Measurements from ENCODE around the gene ARHGEF3.
A peak's percentile ranks its signal among the peaks of the same experiment; 100 is the strongest.

The ARHGEF3 gene

DNA sequence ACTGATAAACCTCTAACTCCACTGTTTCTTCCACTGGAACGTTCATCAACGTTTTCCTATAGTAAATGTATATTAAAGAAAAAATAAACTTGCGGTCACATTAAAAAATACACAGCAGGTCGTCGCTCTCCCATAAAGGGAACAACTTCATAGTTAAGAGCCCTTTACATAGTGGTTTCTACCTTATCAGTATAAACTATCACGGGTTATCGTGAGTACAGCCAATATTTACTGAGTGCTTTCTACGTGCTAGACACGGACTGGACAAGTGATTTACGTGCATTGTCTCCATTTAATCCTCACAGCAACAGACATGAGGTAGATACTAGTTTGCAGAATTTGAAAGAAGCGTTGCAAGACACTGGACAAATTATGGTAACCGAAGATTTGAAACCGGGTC lies 117.7 kb downstream of the ARHGEF3 start:
- DNase-seq (ENCODE audit: low read depth), result no peak
- TF ChIP-seq, protein P1, sequence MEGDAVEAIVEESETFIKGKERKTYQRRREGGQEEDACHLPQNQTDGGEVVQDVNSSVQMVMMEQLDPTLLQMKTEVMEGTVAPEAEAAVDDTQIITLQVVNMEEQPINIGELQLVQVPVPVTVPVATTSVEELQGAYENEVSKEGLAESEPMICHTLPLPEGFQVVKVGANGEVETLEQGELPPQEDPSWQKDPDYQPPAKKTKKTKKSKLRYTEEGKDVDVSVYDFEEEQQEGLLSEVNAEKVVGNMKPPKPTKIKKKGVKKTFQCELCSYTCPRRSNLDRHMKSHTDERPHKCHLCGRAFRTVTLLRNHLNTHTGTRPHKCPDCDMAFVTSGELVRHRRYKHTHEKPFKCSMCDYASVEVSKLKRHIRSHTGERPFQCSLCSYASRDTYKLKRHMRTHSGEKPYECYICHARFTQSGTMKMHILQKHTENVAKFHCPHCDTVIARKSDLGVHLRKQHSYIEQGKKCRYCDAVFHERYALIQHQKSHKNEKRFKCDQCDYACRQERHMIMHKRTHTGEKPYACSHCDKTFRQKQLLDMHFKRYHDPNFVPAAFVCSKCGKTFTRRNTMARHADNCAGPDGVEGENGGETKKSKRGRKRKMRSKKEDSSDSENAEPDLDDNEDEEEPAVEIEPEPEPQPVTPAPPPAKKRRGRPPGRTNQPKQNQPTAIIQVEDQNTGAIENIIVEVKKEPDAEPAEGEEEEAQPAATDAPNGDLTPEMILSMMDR (conservative IDR thresholded peaks at IDR 0.05; ENCODE audit: control insufficient read depth, insufficient read depth, low read depth, low read length), result no peak
- H3K4me3 ChIP-seq (ENCODE audit: control insufficient read depth, low read depth, low read length), result no peak overlapping the region

DNA sequence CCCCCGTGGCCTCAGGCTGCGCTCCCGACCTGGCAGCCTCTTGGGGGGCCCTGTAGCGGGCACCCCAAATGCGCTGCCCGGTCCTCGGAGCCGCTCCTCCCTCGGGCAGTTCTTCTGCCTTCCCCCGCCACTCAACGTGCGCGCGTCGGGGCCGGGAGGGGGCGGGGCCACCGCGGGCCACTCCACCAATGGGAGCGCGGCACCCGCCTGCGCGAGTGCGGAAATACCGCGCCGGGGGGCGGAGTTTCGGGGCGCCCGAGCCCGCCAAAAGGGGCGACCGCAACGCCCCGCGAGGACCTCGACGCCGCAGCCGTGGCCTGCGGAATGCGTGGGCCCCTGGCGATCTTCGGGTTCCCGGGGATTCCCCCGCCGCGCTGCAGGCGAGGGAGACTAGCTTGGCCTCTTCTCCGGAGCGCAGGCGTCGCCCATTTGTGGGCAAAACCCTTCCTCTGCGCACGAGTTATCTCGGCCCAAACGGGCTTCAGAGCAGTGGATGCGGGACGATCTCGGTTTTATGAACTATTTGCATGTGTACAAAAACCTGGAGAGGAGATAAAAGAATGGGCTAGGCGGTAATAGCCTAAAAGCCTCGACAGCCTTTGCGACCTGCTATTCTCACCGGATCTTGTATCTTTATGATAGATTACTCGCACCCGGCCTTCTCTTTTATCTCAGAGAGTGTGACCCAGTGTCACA lies 118.5 kb downstream of the ARHGEF3 start, which contains the start of gene TASOR:
TSS of gene TASOR (minus strand) at position 144 of the 696 bp plus-strand sequence. CDS start 259 bp downstream, outside the sequence.
- TF ChIP-seq, protein P1 (conservative IDR thresholded peaks at IDR 0.05; ENCODE audit: control insufficient read depth, insufficient read depth, low read depth, low read length), result no peak
- peak; percentile 59 for DNase-seq (ENCODE audit: low read depth)

DNA sequence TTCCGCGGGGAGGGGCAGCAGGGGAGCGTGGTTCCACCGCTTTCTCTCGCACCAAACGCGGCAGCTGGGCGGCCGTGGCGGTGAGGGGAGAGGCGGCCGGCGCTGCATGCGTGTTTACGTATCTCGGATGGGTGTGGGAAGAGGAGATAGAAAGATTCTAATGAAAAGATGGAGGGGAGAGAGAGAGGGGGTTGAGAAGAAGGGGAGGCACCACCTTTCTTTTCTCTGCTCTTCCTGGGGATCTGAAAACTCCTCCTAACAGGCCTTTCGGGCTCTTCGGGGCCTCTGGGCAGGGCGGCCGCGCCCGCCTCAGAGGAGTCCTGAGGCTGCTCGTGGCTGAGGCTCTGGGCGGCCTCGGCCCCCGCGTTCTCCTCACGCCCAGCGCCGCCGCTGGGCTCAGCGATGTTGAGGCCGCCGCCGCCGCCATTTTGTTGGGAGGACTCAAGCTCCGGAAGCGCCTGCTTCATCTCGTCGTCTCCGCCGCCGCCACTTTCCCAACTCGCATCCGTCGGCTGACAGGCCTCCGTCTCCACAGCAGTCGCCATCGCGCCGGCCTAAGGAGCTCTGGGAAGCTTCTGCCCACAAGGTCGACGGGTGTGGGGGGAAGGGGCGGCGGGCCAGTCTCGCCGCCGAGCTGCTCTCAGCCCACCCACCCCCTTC lies 119.2 kb downstream of the ARHGEF3 start:
- TF ChIP-seq, protein P1 (conservative IDR thresholded peaks at IDR 0.05; ENCODE audit: control insufficient read depth, insufficient read depth, low read depth, low read length), result no peak
- H3K4me3 ChIP-seq (ENCODE audit: control insufficient read depth, low read depth, low read length), result peak overlapping the region; percentile 65
- DNase-seq (ENCODE audit: low read depth), result peak; percentile 60

More for the DNA sequence above, 118.5 kb downstream of the ARHGEF3 start, which contains the start of gene TASOR:
- H3K4me3 ChIP-seq (ENCODE audit: control insufficient read depth, low read depth, low read length), result peak within 1 kb of the TSS; percentile 65

DNA sequence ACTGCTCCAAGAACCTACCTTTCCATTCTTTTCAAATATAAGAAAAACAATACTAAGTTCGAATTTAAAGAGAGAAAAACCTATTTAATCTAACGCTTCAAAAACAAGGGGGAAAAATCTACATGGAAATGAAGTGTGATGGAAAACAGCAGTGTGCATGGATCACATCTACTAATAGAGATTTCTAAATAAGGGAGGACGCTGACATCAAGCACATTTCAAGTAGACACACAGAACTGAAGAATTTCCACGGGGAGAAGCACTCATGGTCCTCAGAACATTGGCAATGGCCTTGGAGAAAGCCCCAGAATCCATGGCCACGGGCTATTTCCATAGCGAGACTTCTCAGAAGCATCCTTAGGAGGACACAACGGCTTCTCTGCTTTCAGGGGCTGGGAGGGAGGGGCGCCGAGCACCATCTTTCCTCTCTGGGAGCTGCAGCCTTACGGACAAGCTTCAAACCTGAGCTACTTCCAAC lies 119.7 kb downstream of the ARHGEF3 start:
- TF ChIP-seq, protein P1 (conservative IDR thresholded peaks at IDR 0.05; ENCODE audit: control insufficient read depth, insufficient read depth, low read depth, low read length), result no peak
- peak overlapping the region; percentile 65 for H3K4me3 ChIP-seq (ENCODE audit: control insufficient read depth, low read depth, low read length)
- no peak for DNase-seq (ENCODE audit: low read depth)

DNA sequence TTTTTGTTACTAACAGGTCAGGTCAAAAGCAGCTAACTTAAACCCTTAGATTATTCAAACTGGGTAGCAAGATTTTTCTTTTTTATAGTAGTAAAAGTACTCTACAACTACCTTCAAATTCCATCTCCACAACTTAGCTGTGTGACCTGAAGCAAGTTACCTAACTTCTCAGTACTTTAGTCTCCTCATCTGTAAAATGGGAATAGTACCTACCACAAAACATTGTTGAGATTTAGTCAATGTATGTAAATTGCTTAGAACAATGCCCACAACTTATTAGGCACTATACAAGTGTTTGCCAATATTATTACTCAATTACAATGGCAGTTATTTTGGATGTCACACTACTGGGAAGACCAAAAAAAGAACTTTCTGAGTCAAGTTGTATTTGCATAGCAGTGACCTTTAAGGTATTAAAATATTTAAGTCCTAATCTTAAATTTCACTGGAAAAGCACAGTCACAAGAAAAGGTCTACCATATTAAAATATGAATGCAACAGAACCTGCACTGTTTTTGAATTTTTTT lies 121.6 kb downstream of the ARHGEF3 start:
- no peak overlapping the region for H3K4me3 ChIP-seq (ENCODE audit: control insufficient read depth, low read depth, low read length)
- TF ChIP-seq, protein P1 (conservative IDR thresholded peaks at IDR 0.05; ENCODE audit: control insufficient read depth, insufficient read depth, low read depth, low read length), result no peak
- DNase-seq (ENCODE audit: low read depth), result no peak
